Neural cell (in vitro differentiated cells): Measurements from ENCODE around the gene ERMARD.

ENCODE experiments used
- CTCF ChIP-seq: fragments of 450-650 bp; IDR thresholded peaks from 2 replicates; pipeline ENCODE4 v1.5.1; 2014; ENCODE audit warnings: antibody characterized with exemption, mild to moderate bottlenecking, moderate library complexity; ENCODE audit not compliant: poor library complexity, severe bottlenecking
- EP300 ChIP-seq: fragments of 450-650 bp; conservative IDR thresholded peaks from 2 replicates; pipeline ENCODE4 v1.6.1; 2014; ENCODE audit warnings: antibody characterized with exemption, mild to moderate bottlenecking, moderate library complexity; ENCODE audit not compliant: poor library complexity, severe bottlenecking
- EZH2 ChIP-seq: fragments of 200-600, 300-800 bp; shearing (Covaris generic), sonication (generic); IDR thresholded peaks from 2 replicates; pipeline ENCODE4 v1.6.1; 2014; ENCODE audit warnings: antibody characterized with exemption, low read length, borderline replicate concordance, mild to moderate bottlenecking; ENCODE audit not compliant: insufficient read depth, poor library complexity, severe bottlenecking
- MXI1 ChIP-seq: fragments of 450-650 bp; conservative IDR thresholded peaks from 2 replicates; pipeline ENCODE4 v1.6.1; 2014; ENCODE audit warnings: antibody characterized with exemption, mild to moderate bottlenecking; ENCODE audit not compliant: poor library complexity, severe bottlenecking
- POLR2AphosphoS5 ChIP-seq: IDR thresholded peaks from 2 replicates; pipeline ENCODE4 v1.6.1; 2012
- RAD21 ChIP-seq: fragments of 450-650 bp; conservative IDR thresholded peaks from 2 replicates; pipeline ENCODE4 v1.6.1; 2014; ENCODE audit warnings: antibody characterized with exemption, mild to moderate bottlenecking, moderate library complexity
- REST ChIP-seq: IDR thresholded peaks from 2 replicates; pipeline ENCODE4 v1.6.1; 2012; ENCODE audit warnings: borderline replicate concordance
- SMC3 ChIP-seq: fragments of 450-650 bp; conservative IDR thresholded peaks from 2 replicates; pipeline ENCODE4 v1.6.1; 2014; ENCODE audit warnings: antibody characterized with exemption, mild to moderate bottlenecking, moderate library complexity; ENCODE audit not compliant: poor library complexity
- TAF1 ChIP-seq: IDR thresholded peaks from 2 replicates; pipeline ENCODE4 v1.6.1; 2012; ENCODE audit warnings: low read depth

- TF ChIP-seq CTCF (no peak), POLR2AphosphoS5 (no peak), SMC3 (no peak), REST (no peak), EZH2 (no peak), RAD21 (no peak), TAF1 (no peak), EP300 (no peak), MXI1 (no peak)
These were observed 51.9 kb downstream of the ERMARD start for GRCh38 chr6:169803271-169803811.
